MM.1S (cell line): Measurements from ENCODE around the gene PPARGC1A.

ENCODE experiments used
- EZH2phosphoT487 ChIP-seq: fragments of 300-600 bp; sonication (generic); IDR thresholded peaks from 2 replicates; pipeline ENCODE4 v1.6.1; 2018; ENCODE audit warnings: antibody characterized with exemption, low read length
- TF ChIP-seq, protein P1 (sequence below): fragments of 300-600 bp; sonication (generic); IDR thresholded peaks from 2 replicates; pipeline ENCODE4 v1.5.1; 2016; ENCODE audit warnings: antibody characterized with exemption, low read length, mixed read lengths

DNA sequence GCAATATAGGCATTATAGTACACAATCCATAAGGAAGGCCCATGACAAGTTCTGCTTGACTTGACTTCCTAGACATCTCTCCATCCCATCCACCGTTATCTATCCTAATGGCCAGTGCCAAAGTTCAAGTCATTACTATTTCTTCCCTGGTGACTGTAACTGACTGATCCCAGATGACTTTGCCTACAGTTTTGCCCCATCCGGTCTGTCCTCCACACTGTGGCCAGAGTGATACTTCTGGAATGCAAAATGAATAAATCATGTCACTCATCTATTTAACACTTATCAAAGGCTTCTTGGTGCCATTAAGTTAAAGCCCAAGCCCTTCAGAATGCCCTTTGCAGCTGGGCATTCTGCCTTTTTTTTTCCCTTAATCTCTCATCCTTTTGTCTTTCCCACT lies 130.8 kb downstream of the PPARGC1A start:
- TF ChIP-seq, protein P1, sequence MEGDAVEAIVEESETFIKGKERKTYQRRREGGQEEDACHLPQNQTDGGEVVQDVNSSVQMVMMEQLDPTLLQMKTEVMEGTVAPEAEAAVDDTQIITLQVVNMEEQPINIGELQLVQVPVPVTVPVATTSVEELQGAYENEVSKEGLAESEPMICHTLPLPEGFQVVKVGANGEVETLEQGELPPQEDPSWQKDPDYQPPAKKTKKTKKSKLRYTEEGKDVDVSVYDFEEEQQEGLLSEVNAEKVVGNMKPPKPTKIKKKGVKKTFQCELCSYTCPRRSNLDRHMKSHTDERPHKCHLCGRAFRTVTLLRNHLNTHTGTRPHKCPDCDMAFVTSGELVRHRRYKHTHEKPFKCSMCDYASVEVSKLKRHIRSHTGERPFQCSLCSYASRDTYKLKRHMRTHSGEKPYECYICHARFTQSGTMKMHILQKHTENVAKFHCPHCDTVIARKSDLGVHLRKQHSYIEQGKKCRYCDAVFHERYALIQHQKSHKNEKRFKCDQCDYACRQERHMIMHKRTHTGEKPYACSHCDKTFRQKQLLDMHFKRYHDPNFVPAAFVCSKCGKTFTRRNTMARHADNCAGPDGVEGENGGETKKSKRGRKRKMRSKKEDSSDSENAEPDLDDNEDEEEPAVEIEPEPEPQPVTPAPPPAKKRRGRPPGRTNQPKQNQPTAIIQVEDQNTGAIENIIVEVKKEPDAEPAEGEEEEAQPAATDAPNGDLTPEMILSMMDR, result no peak
- no peak for TF ChIP-seq EZH2phosphoT487
